ENCODE results near the gene MEGF11.

- TF ChIP-seq POLR2AphosphoS5 (IDR thresholded peaks at IDR 0.05; ENCODE audit: low read depth, low read length) (no peak), POLR2A (IDR thresholded peaks at IDR 0.05; ENCODE audit: low read depth, low read length) (no peak), SPI1 (IDR thresholded peaks at IDR 0.05; ENCODE audit: low read depth, low read length) (no peak), TAF1 (IDR thresholded peaks at IDR 0.05; ENCODE audit: low read depth, low read length) (no peak)
These were observed 343.2 kb downstream of the MEGF11 start for GRCh38 chr15:65910341-65910740.

Data from GM12891 (cell line).